ENCODE results near the gene TMEM205.
A peak's percentile ranks its signal among the peaks of the same experiment; 100 is the strongest.
"Not testable (repeated sequence)": the region's sequence is repeated elsewhere in the genome, so short reads cannot be mapped to it uniquely, and the experiment has no call there.

The TMEM205 gene

DNA sequence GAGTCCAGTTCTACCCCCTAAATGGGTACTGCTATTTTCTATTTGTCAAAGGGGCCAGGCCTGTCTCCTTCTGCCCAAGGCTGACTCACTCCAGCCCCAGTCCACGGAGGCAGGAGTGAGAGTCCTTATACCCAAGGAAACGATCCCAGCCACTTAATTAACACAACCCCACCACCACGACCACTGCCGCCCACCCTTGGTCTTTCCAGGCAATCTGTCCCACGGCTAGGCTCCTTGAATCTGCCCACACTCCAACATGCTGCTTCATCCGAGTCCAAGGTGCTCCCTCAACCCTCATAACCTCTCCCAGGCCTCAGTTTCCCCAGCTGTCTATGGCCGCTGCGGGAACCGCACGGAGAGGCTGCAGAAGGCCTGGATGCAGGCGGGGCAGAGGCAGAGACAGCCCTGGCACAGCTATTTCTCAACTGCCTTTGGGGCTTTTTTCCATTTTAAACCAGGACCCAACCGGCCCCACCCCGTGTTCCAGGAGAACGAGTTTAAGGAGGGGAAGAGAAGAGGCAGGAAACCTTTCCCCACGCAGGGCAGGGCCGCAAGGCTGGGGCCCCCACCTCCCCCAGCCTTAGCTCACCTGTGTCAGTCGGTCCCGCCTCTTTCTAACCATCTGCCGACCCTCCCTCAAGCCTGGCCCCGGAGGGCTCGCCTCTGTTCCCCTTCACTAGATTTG, 7.4 kb downstream of the TMEM205 start:
- DNase-seq = no peak

DNA sequence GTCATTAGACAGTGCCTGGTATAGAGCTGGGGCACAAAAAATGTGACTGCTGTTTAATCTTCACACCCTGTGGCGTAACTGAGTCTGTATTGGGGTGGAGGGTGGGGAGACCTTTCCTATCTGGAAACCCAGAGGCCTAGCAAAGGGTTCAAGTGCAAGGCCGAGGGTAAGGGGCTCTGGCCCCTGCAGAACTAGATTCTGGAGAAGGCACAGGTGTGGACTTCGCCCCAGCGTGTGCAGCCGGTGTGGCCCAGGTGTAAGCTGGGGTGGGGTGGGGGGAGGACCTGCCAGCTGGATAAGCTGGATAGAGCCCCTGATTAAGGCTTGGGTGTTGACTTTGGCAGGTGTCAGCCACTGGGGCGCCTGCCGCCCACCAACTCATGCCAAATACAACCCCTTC, 7.9 kb downstream of the TMEM205 start:
- DNase-seq = no peak

DNA sequence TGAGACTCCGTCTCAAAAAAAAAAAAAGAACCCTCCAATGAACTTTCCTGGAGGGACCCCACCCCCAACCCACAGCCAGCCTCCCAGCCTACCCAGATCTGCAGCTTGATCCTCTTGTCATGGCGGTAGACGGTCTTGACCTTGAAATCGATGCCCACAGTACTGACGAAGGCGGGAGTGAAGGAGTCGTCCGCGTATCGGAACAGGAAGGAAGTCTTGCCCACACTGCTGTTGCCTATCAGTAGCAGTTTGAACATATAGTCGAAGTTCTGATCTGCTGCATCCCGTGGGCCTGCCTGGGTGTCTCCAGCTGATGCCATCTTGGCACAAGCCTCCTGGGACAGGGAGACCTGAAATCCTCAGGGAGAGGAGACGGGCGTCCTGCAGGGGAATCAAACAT, 9.0 kb downstream of the TMEM205 start:
- no peak for DNase-seq

- DNase-seq = no peak
These were observed 10.5 kb downstream of the TMEM205 start for GRCh38 chr19:11335449-11336146.

- not testable (repeated sequence) for DNase-seq
These were observed 12.2 kb downstream of the TMEM205 start for GRCh38 chr19:11333838-11334237.

DNA sequence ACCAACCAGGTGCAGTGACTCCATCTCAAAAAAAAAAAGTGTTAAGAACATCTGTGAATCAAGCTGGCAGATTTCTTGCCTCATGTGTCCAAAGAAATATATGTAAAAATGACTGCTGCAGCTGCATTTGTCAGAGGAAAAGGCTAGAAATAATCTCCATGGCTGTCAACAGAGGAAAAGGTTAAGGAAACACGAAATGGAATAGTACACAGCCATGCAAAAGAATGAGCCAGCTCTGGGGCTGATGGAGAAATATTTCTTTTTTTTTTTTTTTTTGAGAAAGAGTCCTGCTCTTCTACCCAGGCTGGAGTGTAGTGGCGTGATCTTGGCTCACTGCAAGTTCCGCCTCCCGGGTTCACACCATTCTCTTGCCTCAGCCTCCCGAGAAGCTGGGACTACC, 13.2 kb downstream of the TMEM205 start:
- DNase-seq = no peak

DNA sequence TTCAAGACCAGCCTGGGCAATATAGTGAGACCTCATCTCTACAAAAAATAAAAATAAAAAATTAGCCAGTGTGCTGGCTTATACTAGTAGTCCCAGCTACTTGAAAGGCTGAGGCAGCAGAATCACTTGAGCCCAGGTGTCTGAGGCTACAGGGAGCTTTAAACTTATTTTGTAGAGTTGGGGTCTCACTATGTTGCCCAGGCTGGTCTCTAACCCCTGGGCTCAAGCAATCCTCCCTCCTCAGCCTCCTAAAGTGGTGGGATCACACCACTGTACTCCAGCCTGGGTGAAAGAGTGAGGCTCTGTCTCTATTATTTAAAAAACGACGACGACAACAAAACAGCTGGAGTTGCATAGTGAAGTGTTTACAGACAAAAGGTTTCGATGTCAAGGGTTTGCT, 14.6 kb downstream of the TMEM205 start:
- no peak for DNase-seq

DNA sequence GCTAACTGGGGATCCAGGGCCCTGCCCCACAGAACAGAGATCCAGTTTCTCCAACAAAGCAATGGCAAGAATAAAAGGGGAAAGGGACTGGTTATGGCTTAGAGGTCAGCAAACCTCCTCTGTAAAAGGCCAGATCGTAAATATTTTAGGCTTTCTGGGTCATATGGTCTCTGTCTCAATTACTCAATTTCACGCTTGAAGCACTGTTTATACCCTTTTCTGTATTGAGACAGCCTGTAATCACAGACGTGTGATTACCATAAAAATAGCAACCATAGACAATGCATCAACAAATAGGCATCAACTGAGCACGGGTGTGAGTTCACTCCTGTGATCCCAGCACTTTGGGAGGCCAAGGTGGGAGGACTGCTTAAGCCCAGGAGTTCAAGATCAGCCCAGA, 15.9 kb downstream of the TMEM205 start:
- no peak for DNase-seq

DNA sequence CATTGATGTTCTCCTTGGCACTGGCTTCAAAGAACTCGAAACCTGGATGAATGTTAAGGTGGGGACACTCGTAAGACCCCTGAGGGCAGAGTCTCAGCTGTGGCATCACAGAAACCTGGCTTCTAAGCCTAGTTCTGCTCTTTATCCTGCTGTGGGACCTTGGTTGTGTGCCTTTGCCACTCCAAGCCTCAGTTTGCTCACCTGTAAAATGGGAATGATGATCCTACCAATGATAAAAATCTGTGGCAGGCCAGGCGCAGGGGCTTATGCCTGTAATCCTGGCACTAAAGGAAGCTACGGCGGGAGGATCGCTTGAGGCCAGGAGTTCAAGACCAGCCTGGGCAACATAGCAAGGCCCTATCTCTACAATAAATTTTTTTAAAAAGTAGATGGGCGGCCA, 20.5 kb downstream of the TMEM205 start:
- DNase-seq = no peak

GRCh38 chr19:11324748-11325389, 21.2 kb downstream of the TMEM205 start:
- DNase-seq = no peak

DNA sequence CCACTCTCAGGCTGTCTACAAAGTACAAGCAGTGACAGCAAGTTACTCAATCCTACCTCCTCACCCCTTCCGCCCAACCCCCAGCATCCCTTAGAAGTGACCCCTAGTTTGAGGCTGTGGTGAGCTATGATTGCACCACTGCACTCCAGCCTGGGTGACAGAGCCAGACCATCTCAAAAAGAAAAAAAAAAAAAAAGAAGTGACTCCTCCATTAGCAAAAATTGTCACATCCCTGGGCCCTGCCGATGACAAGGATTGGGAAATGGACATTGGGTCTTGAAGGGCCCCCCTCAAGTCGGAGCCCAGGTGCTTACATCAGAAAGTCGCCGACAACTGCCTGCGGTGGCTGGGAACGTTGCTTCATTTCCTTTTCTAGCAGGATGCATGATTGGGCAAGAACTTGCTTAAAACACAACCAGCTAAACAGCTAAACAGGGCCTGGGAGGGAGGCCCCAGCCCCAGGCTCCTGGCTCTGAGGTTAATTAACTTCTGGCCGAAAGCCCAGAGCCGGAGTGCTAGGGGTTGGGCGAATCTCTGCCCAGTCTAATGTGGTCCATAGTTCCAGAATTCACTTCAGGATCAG, 21.9 kb downstream of the TMEM205 start:
- DNase-seq = peak in 2 of 6 experiments; percentile 20 to 25

DNA sequence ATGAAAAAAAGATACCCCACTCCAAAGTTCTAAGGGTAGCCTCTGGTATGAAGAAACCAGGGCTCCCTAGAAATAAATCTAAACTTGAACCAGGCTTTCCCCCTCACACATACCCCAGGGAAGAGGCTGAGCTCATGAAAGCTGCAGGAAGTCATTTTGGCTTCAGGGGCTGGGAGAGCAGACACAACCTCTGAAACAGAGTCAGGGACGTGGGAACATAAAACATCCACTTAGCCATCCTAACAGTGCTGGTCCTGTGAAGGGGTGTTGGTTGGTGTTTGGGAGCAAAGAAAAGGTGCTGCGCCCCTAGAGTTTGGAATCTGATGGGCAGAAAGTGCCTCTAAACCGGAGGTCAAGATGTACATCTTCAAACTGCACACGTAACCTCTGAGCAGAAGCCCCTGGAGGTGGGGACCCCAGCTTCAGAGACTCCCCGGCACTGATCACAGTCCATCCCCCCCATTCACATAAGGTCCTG, 22.4 kb downstream of the TMEM205 start:
- DNase-seq = no peak

DNA sequence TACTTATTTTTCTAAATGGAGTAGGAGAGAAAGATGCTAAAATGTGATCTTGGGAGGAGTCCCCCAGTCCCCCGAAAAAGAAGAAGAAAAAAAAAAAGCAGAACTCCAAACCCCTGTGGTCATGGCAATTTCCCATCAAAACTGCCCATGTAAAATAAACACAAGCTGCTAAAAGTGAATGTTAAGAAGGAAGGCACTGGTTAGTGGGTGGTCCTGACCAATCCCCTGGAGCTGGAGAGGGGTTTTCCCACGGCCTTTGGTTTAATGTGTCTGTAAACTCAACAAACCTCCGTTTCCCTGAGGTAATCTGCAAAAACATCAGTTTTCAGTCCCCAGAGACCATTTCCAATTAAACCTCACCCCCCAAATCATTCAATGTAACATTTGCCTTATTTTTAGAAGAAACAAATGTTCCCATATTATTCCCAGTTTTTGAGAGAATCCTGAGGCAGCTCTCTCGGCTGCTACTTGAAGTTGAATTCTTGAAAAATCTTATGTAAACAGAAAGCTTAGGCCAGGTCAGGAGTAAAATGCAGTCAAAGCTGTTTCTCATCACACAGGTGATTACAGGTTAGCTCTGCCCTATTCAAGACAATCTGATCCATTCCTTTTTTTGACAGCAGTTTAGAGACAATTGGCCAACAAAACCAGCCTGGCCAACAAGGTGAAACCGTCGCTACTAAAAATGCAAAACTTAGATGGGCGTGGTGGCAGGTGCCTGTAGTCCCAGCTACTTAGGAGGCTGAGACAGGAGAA, 23.6 kb downstream of the TMEM205 start:
- no peak for DNase-seq

GRCh38 chr19:11321191-11322126, 24.6 kb downstream of the TMEM205 start:
- no peak for DNase-seq

- DNase-seq = not testable (repeated sequence)
These were observed 25.6 kb downstream of the TMEM205 start for GRCh38 chr19:11320278-11320995.

DNA sequence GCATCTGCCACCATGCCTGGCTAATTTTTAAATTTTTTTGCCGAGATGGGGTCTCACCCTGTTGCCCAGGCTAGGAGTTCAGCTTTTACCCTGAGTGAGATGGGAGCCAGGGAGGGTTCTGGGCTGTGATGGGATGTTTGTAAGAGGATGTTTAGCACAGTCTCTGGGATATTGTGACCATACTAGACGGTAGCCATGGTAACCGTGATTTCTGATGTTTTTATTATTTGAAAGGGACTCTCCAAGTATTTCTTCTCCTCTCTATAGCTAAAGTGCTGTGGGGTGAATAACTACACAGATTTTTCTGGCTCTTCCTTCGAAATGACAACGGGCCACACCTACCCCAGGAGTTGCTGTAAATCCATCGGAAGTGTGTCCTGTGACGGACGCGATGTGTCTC, 39.7 kb downstream of the TMEM205 start:
- no peak for DNase-seq

- no peak for DNase-seq
These were observed 41.1 kb downstream of the TMEM205 start for GRCh38 chr19:11304936-11305335.

GRCh38 chr19:11300811-11301120, 45.3 kb downstream of the TMEM205 start:
- DNase-seq = no peak

GRCh38 chr19:11299946-11300810, 45.9 kb downstream of the TMEM205 start:
- DNase-seq = no peak

GRCh38 chr19:11296264-11296663, 49.8 kb downstream of the TMEM205 start:
- no peak for DNase-seq
